HG03565 (cell line): Measurements from ENCODE around the gene DBF4.
"Not testable (repeated sequence)": the region's sequence is repeated elsewhere in the genome, so short reads cannot be mapped to it uniquely, and the experiment has no call there.

Experiments used
- ATAC-seq: cut with Tn5 transposase; IDR thresholded peaks from one replicate; pipeline ENCODE4 v1.9.1; 2021; ENCODE audit warnings: mild to moderate bottlenecking, moderate library complexity; ENCODE audit not compliant: unreplicated experiment

Gene DBF4

DNA sequence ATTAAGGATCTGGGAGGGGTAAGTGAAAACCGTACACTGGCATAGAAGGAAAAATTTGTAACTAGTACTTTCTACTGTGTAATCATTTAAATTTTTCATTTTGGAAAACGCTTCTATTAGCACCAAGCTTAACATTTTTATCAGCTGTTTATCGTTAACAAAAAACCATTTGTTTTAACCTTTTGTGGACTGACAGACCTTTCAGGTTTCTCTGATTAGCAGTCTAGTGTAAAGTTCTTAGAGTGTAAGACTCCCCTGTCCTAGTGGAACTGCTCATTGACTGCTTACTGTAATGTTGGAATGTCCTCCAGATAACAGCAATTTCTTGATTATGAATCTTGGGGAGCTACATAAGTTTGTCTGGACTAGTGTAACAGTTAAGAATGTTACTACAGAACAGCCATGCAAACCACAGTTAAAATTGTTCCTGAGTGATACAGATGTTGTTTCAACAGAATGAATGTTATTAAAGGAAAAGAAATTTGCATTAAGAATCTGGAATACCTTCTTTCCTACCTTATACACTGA, 2.0 kb downstream of the DBF4 start:
- ATAC-seq = no peak

DNA sequence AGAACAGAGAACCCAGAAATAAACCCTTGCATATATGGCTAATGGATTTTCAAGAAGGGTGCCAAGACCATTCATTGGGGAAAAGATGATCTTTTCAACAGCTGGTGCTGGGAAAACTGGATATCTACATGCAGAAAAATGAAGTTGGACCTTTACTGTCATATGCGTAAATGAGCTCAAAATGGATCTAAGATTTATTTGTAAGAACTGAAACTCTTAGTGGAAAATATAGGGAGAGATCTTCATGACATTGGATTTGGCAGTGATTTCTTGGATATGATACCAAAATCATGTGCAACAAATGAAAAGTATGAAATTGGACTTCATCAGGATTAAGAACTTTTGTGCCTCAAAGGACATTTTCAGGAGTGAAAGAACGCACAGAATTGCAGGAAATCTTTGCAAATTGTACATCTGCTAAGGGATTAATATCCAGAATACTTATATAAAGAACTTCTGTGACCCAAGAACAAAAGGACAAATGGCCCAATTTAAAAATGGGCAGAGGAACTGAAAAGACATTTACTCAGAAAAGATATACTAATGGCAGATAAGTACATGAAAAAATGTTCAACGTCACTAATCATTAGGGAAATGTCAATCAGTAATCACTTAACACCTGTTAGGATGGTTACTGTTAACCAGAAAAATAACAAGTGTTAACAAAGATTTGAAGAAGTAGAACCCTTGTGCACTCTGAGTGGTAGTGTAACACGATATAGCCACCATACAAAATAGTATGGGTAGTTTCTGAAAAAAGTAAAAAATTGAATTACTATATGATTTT, 6.1 kb downstream of the DBF4 start:
- no peak for ATAC-seq

DNA sequence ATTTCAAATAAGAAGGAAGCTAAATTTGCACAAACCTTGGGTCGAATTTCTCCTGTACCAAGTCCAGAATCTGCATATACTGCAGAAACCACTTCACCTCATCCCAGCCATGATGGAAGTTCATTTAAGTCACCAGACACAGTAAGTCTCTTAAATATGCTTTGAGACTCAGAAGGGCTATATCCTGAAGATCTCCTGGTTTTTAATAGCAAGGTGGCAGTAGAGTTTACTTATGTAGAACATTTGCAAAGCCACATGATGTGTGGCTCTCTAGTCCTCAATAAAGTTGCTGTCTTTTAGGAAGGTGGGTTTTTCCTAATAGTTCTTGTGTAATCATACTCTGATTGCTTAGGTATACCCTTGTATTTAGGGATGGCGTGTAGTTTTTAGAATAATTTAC, 8.7 kb downstream of the DBF4 start:
- ATAC-seq = no peak

DNA sequence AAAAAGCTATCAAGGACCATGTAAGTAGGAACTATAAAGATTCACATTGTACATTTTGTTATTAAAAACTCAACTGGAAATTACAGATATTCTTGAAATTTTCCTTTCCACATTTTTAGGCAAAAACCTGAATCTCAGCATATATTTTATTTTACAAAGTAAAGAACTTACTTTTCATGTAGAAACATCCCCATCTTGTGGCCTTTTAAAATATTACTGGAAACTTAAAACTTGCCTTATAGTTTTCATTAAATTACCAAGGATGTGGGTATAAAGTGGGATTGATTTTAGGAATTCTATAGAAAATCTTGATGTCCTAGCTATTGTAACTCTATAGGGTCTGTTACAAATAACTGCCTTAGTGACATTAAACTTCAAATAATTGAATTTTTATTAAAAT, 10.6 kb downstream of the DBF4 start:
- no peak for ATAC-seq

DNA sequence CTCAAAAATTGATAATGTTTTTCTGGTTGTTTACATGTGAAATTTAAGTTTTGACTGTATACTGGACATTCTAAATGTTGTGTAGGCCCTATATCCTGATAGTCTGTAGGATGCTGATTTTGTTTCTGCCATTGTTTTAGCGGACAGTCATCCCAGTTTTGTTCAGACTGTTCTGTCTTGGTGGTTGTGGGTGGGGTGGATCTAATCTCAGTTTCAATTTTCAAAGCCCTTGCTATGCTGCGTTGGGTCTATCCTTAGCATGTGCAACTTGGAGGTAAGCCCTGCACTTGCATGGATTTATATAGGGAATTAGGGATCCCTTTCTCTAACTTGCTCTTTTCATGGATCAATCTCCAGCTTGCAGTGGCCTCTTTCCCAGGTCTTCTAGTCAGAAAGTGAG, 19.1 kb downstream of the DBF4 start:
- ATAC-seq = no peak

DNA sequence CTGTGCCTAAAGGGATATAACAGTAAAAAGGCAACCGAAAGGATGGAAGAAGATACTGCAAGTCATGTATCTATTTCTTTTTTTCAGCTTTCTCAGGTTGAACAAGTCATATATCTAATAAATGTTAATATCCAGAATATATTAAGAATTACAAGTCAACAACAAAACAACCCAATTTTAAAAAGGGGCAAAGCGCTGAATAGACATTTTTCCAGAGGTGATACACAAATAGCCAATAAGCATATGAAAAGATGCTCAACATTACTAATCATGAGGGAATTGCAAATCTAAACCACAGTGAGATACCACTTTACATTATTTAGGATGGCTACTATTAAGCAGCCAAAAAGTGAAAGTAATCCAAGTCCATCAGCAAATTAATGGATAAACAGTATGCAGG, 23.0 kb downstream of the DBF4 start:
- no peak for ATAC-seq

DNA sequence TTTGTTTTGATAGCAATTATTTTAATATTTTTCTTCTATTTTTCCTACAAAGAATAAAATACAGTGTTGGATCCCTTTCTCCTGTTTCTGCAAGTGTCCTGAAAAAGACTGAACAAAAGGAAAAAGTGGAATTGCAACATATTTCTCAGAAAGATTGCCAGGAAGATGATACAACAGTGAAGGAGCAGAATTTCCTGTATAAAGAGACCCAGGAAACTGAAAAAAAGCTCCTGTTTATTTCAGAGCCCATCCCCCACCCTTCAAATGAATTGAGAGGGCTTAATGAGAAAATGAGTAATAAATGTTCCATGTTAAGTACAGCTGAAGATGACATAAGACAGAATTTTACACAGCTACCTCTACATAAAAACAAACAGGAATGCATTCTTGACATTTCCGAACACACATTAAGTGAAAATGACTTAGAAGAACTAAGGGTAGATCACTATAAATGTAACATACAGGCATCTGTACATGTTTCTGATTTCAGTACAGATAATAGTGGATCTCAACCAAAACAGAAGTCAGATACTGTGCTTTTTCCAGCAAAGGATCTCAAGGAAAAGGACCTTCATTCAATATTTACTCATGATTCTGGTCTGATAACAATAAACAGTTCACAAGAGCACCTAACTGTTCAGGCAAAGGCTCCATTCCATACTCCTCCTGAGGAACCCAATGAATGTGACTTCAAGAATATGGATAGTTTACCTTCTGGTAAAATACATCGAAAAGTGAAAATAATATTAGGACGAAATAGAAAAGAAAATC, 31.0 kb downstream of the DBF4 start:
- ATAC-seq = not testable (repeated sequence)

DNA sequence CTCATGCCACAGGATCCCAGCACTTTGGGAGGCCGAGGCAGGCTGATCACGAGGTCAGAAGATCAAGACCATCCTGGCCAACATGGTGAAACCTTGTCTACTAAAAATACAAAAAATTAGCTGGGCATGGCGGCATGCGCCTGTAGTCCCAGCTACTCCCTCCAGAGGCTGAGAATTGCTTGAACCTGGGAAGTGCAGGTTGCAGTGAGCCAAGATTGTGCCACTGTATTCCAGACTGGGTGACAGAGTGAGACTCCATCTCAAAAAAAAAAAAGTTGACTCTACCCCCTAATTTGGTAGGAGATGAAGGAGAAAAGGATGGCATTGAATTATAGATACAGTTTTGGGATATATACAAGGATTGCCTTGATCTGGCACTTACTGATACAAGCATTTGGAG, 32.5 kb downstream of the DBF4 start:
- not testable (repeated sequence) for ATAC-seq

DNA sequence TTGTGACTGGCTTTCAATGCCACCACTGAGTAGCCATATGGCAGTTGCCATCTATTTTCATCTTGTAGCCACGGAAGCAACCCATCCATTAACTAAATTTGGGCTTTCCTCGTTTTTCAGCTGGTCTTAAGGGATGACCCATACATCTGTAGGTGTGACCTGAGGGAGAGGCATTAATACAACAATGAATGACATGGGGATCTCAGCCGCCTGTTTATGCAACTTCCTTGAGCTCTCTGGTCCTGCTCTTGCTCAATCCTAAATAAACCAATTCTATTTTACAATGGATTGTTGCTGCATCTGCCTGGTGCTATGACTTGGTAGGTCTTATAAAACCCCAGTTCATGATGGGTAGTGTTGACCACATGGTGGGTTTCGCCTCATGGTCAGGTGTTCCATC, 35.8 kb downstream of the DBF4 start:
- ATAC-seq = no peak

GRCh38 chr7:87918740-87919139, 42.4 kb downstream of the DBF4 start:
- no peak for ATAC-seq

GRCh38 chr7:87919875-87920274, 43.6 kb downstream of the DBF4 start:
- no peak for ATAC-seq

- no peak for ATAC-seq
Observed at GRCh38 chr7:87920578-87920977, 44.3 kb downstream of the DBF4 start.

DNA sequence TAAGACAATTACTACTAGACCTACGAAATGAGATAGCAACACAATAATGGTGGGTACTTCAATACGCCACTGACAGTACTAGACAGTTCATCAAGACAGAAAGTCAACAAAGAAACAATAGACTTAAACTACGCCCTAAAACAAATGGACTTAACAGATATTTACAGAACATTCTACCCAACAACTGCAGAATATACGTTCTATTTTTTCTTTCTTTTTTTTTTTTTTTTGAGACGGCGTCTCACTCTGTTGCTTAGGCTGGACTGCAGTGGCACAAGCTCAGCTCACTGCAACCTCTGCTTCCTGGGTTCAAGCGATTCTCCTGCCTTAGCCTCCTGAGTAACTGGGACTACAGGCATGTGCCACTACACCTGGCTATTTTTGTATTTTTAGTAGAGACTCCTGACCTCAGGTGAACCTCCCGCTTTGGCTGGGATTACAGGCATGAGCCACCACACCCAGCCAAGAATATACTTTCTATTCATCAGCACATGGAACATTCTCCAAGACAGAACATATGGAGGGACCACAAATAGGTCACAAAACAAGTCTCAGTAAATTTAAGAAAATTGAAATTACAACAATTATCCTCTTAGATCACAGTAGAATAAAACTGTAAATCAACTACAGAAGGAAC, 46.6 kb downstream of the DBF4 start:
- not testable (repeated sequence) for ATAC-seq

DNA sequence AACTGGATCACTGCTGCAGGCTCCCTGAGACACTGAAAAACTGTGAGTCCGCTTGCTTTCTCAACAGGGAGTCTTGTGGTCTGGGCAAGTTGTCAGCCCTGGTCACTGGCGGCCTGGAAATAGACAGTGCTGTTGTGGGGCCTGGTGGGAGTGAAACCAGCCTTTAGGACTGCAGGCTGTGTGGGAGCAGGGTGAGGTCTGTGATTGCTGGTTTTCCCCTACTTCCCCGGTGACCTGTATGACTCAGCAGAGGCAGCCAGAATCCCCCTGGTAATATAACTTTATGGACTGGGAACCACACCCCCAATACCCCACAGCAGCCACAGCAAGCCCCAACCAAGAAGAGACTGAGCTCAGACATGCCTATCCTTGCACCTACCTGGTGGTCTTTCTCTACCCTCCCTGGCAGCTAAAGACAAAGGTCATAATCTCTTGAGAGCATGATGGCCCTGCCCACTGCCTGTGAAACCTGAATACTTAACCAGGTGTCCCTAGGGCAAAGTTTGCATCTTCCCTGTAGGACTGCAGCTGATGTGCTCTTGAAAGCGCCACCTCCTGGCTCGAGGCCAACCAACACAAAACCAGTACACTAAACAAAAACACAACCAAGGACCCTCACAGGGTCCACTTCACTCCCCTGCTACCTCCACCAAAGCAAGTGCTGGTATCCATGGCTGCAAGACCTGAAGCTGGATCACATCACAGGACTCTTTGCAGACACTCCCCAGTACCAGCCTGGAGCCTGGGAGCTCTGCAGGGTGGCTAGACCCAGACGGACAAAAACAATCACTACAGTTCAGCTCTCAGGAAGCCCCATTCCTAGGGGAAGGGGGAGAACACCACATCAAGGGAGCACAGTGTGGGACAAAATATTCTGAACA, 50.5 kb downstream of the DBF4 start:
- peak; percentile 96 for ATAC-seq

- no peak for ATAC-seq
Observed at GRCh38 chr7:87933605-87933952, 57.3 kb downstream of the DBF4 start.

DNA sequence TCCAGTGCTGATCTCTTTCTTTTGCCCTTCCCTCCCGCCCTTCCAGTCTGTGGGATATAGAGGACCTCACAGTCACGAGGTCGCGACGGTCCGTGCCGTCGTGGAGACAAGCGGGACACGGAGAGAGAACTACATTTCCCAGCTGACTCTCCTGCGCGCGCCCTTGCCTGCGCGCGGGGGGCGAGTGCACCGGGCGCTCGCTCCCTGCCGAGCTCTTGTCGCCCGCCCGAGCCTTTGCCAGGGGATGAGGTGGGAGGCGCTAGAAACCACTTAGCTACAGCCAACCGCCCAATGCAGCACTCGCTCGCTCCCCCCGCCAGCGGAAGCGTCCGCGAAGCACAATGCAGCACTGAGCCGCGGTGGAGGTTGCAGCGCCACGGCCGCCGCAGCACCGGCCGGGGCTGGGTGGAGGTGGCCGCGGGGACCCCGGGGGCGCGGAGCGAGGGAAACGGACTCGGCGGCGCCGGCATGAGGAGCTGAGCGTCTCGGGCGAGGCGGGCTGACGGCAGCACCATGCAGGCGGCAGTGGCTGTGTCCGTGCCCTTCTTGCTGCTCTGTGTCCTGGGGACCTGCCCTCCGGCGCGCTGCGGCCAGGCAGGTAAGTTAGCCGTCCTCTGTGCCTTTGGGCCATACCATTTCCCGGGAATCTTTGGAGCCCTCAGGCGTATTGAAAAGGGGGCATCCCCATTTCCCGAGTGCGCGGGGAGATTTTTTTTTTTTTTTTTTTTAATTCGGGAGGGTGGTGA, 57.8 kb downstream of the DBF4 start, which contains the start of gene ADAM22:
ADAM22 (plus strand) TSS at position 299 of the 746 bp plus-strand sequence; CDS start at position 514, 215 bp downstream.
- peak; percentile 97 for ATAC-seq

GRCh38 chr7:87934699-87935383, 58.5 kb downstream of the DBF4 start:
- ATAC-seq = no peak

- no peak for ATAC-seq
Observed at GRCh38 chr7:87935384-87935706, 59.1 kb downstream of the DBF4 start.

DNA sequence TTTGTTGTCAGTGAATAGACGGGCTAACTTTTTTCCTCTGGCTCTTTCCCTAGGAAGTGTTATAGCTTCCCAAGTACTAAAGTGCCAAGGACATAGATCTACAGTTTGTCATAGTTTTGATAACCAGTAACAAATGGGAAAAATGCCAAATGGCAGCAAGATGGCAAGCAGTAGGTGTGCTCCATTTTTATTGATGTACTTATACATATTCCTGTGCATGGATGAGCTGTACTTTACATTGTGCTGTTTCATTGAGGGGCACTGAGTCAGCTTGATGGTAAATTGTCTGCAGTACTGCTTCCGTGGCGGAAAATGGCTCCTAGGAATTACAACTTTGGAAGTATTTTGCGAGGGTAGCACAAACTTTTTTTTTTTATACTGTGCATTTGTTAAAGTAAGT, 64.8 kb downstream of the DBF4 start:
- no peak for ATAC-seq
